Measurements from ENCODE around the gene PRR23A.

DNA sequence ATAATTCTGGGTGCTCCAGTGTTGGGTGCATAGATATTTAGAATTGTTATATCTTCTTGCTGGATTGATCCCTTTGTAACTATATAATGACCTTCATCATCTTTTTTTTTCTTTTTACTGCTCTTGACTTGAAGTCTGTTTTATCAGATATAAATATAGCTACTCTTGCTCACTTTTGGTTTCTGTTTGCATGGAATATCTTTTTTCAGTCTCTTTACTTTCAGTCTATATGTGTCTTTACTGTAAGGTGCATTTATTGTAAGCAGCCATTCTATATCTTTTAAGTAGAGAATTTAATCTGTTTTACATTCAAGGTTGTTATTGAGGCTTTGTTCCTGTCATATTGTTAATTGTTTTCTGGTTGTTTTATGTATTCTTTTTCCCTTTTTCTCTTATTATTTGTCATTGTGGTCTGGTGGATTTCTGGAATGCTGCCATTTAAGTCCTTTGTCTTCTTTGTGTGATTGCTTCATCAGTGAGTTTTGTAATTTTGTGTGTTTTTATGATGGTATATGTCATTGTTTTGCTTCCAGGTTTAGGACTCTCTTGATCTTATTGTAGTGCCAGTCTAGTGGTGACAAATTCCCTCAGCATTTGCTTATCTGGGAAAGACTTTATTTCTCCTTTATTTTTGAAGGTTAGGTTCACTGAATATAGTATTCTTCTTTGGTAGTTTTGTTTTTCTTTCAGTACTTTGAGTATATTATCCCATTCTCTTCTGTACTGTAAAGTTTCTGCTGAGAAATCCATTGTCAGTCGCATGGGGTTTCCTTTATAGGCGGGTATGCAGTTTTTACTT, 46.9 kb upstream of the PRR23A start:
- TF ChIP-seq, protein P1, sequence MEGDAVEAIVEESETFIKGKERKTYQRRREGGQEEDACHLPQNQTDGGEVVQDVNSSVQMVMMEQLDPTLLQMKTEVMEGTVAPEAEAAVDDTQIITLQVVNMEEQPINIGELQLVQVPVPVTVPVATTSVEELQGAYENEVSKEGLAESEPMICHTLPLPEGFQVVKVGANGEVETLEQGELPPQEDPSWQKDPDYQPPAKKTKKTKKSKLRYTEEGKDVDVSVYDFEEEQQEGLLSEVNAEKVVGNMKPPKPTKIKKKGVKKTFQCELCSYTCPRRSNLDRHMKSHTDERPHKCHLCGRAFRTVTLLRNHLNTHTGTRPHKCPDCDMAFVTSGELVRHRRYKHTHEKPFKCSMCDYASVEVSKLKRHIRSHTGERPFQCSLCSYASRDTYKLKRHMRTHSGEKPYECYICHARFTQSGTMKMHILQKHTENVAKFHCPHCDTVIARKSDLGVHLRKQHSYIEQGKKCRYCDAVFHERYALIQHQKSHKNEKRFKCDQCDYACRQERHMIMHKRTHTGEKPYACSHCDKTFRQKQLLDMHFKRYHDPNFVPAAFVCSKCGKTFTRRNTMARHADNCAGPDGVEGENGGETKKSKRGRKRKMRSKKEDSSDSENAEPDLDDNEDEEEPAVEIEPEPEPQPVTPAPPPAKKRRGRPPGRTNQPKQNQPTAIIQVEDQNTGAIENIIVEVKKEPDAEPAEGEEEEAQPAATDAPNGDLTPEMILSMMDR (IDR thresholded peaks at IDR 0.05) = no peak
- no peak for TF ChIP-seq EP300 (IDR thresholded peaks at IDR 0.05)

All from ovary (tissue), 3 donors.